Measurements from ENCODE around the gene DCC. TPM values are rescaled to one million over a fixed set of nuclear protein-coding genes. Genes with fewer than 3 reads are reported as not detected.

DCC gene
- not detected for polyA plus RNA-seq (ENCODE audit: low read depth in 6 of 6)

GRCh38 chr18:52339891-52340371 lies at the start of gene DCC:
TSS of gene DCC (plus strand) at chr18:52340197. CDS start at chr18:52340788, 591 bp downstream.
- DNase-seq (no peak), ATAC-seq (ENCODE audit: low read depth in 2 of 2) (no peak)
- Mint-ChIP-seq H3K27ac (no peak within 1 kb of the TSS), H3K36me3 (peaks cover 0 to 8% of the 10 kb centered on the region in 2 donors), H3K4me3 (no peak within 1 kb of the TSS), H3K27me3 (peaks cover 0 to 42% (median 40%) of the 10 kb centered on the region in 3 donors), H3K9me3 (peaks cover 3 to 13% (median 7%) of the 10 kb centered on the region in 7 donors), H3K4me1 (no peaks in the 10 kb centered on the region)

- Mint-ChIP-seq H3K4me3 (no peak overlapping the region), H3K27ac (no peak overlapping the region), H3K27me3 (no peaks in the 10 kb centered on the region), H3K36me3 (no peaks in the 10 kb centered on the region), H3K4me1 (no peaks in the 10 kb centered on the region), H3K9me3 (peaks cover 3 to 19% (median 9%) of the 10 kb centered on the region in 7 donors)
- ATAC-seq (ENCODE audit: low read depth in 2 of 2) (no peak), DNase-seq (no peak)
These were observed 29.3 kb upstream of the DCC start for GRCh38 chr18:52310651-52311050.

GRCh38 chr18:52311331-52311730 lies 28.7 kb upstream of the DCC start:
- Mint-ChIP-seq H3K36me3 (no peaks in the 10 kb centered on the region), H3K27ac (no peak overlapping the region), H3K9me3 (peaks cover 3 to 20% (median 8%) of the 10 kb centered on the region in 7 donors), H3K4me1 (no peaks in the 10 kb centered on the region), H3K27me3 (no peaks in the 10 kb centered on the region), H3K4me3 (no peak overlapping the region)
- ATAC-seq (ENCODE audit: low read depth in 2 of 2) (no peak), DNase-seq (no peak)

GRCh38 chr18:52312346-52312745 lies 27.7 kb upstream of the DCC start:
- DNase-seq (no peak), ATAC-seq (ENCODE audit: low read depth in 2 of 2) (no peak)
- H3K27me3 Mint-ChIP-seq, result no peaks in the 10 kb centered on the region
- no peaks in the 10 kb centered on the region for H3K36me3 Mint-ChIP-seq
- peaks cover 2 to 17% (median 9%) of the 10 kb centered on the region in 7 donors for H3K9me3 Mint-ChIP-seq
- H3K4me3 Mint-ChIP-seq, result no peak overlapping the region
- H3K27ac Mint-ChIP-seq, result no peak overlapping the region
- H3K4me1 Mint-ChIP-seq, result no peaks in the 10 kb centered on the region

GRCh38 chr18:52313213-52313612 lies 26.8 kb upstream of the DCC start:
- Mint-ChIP-seq H3K27me3 (no peaks in the 10 kb centered on the region), H3K9me3 (peaks cover 2 to 17% (median 9%) of the 10 kb centered on the region in 7 donors), H3K4me3 (no peak overlapping the region), H3K4me1 (no peaks in the 10 kb centered on the region), H3K36me3 (no peaks in the 10 kb centered on the region), H3K27ac (no peak overlapping the region)
- no peak for DNase-seq
- ATAC-seq (ENCODE audit: low read depth in 2 of 2), result no peak

- peaks cover 0 to 3% (median 0%) of the 10 kb centered on the region in 3 donors for H3K27me3 Mint-ChIP-seq
- no peak for DNase-seq
- no peak overlapping the region for H3K27ac Mint-ChIP-seq
- no peak overlapping the region for H3K4me3 Mint-ChIP-seq
- no peak for ATAC-seq (ENCODE audit: low read depth in 2 of 2)
- peaks cover 2 to 16% (median 6%) of the 10 kb centered on the region in 7 donors for H3K9me3 Mint-ChIP-seq
- no peaks in the 10 kb centered on the region for H3K4me1 Mint-ChIP-seq
- H3K36me3 Mint-ChIP-seq, result no peaks in the 10 kb centered on the region
These were observed 20.5 kb upstream of the DCC start for GRCh38 chr18:52319424-52319983.

- no peaks in the 10 kb centered on the region for H3K4me1 Mint-ChIP-seq
- no peak overlapping the region for H3K4me3 Mint-ChIP-seq
- no peaks in the 10 kb centered on the region for H3K9me3 Mint-ChIP-seq
- ATAC-seq (ENCODE audit: low read depth in 2 of 2), result no peak
- H3K27ac Mint-ChIP-seq, result no peak overlapping the region
- no peaks in the 10 kb centered on the region for H3K36me3 Mint-ChIP-seq
- DNase-seq, result no peak
- peaks cover 0 to 3% (median 0%) of the 10 kb centered on the region in 3 donors for H3K27me3 Mint-ChIP-seq
These were observed 17.7 kb upstream of the DCC start for GRCh38 chr18:52322307-52322706.

GRCh38 chr18:52323802-52324201 lies 16.2 kb upstream of the DCC start:
- peaks cover 0 to 3% (median 0%) of the 10 kb centered on the region in 3 donors for H3K27me3 Mint-ChIP-seq
- no peaks in the 10 kb centered on the region for H3K36me3 Mint-ChIP-seq
- peaks cover 0 to 2% (median 0%) of the 10 kb centered on the region in 7 donors for H3K9me3 Mint-ChIP-seq
- H3K27ac Mint-ChIP-seq, result no peak overlapping the region
- DNase-seq (no peak), ATAC-seq (ENCODE audit: low read depth in 2 of 2) (no peak)
- peak overlapping the region in 1 of 8 donors; percentile 42 for H3K4me3 Mint-ChIP-seq
- H3K4me1 Mint-ChIP-seq, result no peaks in the 10 kb centered on the region

- no peak overlapping the region for H3K27ac Mint-ChIP-seq
- H3K4me1 Mint-ChIP-seq, result no peaks in the 10 kb centered on the region
- ATAC-seq (ENCODE audit: low read depth in 2 of 2) (no peak), DNase-seq (no peak)
- H3K9me3 Mint-ChIP-seq, result peaks cover 0 to 2% (median 0%) of the 10 kb centered on the region in 7 donors
- H3K36me3 Mint-ChIP-seq, result no peaks in the 10 kb centered on the region
- peaks cover 0 to 1% (median 0%) of the 10 kb centered on the region in 3 donors for H3K27me3 Mint-ChIP-seq
- H3K4me3 Mint-ChIP-seq, result no peak overlapping the region
These were observed 14.0 kb upstream of the DCC start for GRCh38 chr18:52325997-52326396.

GRCh38 chr18:52333860-52334259 lies 6.1 kb upstream of the DCC start:
- H3K27me3 Mint-ChIP-seq, result peaks cover 0 to 16% (median 15%) of the 10 kb centered on the region in 3 donors
- H3K27ac Mint-ChIP-seq, result no peak overlapping the region
- H3K36me3 Mint-ChIP-seq, result no peaks in the 10 kb centered on the region
- H3K4me1 Mint-ChIP-seq, result no peaks in the 10 kb centered on the region
- H3K4me3 Mint-ChIP-seq, result no peak overlapping the region
- ATAC-seq (ENCODE audit: low read depth in 2 of 2) (no peak), DNase-seq (no peak)
- H3K9me3 Mint-ChIP-seq, result peaks cover 0 to 11% (median 3%) of the 10 kb centered on the region in 7 donors

GRCh38 chr18:52334307-52334706 lies 5.7 kb upstream of the DCC start:
- no peaks in the 10 kb centered on the region for H3K36me3 Mint-ChIP-seq
- no peaks in the 10 kb centered on the region for H3K4me1 Mint-ChIP-seq
- H3K9me3 Mint-ChIP-seq, result peaks cover 0 to 11% (median 3%) of the 10 kb centered on the region in 7 donors
- H3K4me3 Mint-ChIP-seq, result no peak overlapping the region
- H3K27ac Mint-ChIP-seq, result no peak overlapping the region
- ATAC-seq (ENCODE audit: low read depth in 2 of 2) (no peak), DNase-seq (no peak)
- peaks cover 0 to 20% (median 19%) of the 10 kb centered on the region in 3 donors for H3K27me3 Mint-ChIP-seq

- no peak overlapping the region for H3K4me3 Mint-ChIP-seq
- H3K4me1 Mint-ChIP-seq, result no peaks in the 10 kb centered on the region
- H3K27ac Mint-ChIP-seq, result no peak overlapping the region
- H3K27me3 Mint-ChIP-seq, result peaks cover 0 to 25% (median 23%) of the 10 kb centered on the region in 3 donors
- DNase-seq (no peak), ATAC-seq (ENCODE audit: low read depth in 2 of 2) (no peak)
- H3K9me3 Mint-ChIP-seq, result peaks cover under 1 to 11% (median 3%) of the 10 kb centered on the region in 7 donors
- no peaks in the 10 kb centered on the region for H3K36me3 Mint-ChIP-seq
These were observed 5.1 kb upstream of the DCC start for GRCh38 chr18:52334896-52335295.

GRCh38 chr18:52337276-52337675 lies 2.7 kb upstream of the DCC start:
- ATAC-seq (ENCODE audit: low read depth in 2 of 2) (no peak), DNase-seq (no peak)
- Mint-ChIP-seq H3K36me3 (peaks cover 0 to 8% of the 10 kb centered on the region in 2 donors), H3K27ac (no peak overlapping the region), H3K4me1 (no peaks in the 10 kb centered on the region), H3K9me3 (peaks cover 3 to 13% (median 11%) of the 10 kb centered on the region in 7 donors), H3K27me3 (peaks cover 0 to 46% (median 40%) of the 10 kb centered on the region in 3 donors), H3K4me3 (no peak overlapping the region)

- Mint-ChIP-seq H3K9me3 (peaks cover 3 to 13% (median 7%) of the 10 kb centered on the region in 7 donors), H3K4me3 (no peak overlapping the region), H3K27me3 (peaks cover 0 to 40% (median 40%) of the 10 kb centered on the region in 3 donors), H3K36me3 (peaks cover 0 to 8% of the 10 kb centered on the region in 2 donors), H3K27ac (no peak overlapping the region), H3K4me1 (no peaks in the 10 kb centered on the region)
- DNase-seq (no peak), ATAC-seq (ENCODE audit: low read depth in 2 of 2) (no peak)
These were observed 557 bp downstream of the DCC start for GRCh38 chr18:52340406-52341102.
